ENCODE measurements around the gene CAND2. TPM values are rescaled to one million over a fixed set of nuclear protein-coding genes. Genes with fewer than 3 reads are reported as not detected.

The CAND2 gene
- total and polyA plus RNA-seq, 3 donors from 2014 or later: 38.0 to 128 (median 118) TPM

DNA sequence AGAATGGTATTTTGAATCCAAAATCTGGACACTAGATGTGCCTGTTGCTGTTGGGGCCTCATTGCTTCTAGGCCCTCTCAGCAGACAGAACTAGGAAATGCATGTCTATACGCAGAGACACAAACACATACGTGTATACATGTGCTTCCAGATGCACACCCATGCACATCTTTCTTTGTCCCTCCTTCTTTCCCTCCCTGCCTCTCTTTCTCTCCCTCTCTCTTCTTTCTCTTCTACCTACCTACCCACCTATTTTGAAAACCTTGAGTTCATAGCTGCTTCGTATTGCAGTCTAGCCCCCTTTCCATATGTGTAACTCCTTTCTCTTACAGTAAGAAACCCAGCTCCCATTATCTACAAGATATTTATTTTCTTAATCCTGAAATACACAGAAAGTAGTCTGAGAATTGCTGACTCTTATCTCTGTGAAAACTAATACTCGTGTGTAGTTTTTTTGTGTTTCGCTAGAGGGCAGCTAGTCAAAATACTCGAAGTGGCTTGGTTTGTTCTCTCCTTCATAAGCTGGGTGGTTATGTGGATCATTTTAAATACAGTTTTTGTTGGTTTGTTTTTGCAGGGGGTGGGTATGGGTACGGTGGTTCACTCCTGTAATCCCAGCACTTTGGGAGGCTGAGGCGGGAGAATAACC lies 26.4 kb downstream of the CAND2 start:
- Histone ChIP-seq H3K27me3 (no peaks in the 10 kb centered on the region), H3K4me1 (no peaks in the 10 kb centered on the region), H3K9me3 (no peaks in the 10 kb centered on the region), H3K27ac (no peak overlapping the region), H3K4me3 (no peak overlapping the region), H3K36me3 (ENCODE audit: low read depth, missing control alignments) (no peaks in the 10 kb centered on the region)
- 63 to 65% methylated on average over 8 of the region's 8 CpGs for WGBS, 2 donors
- intact Hi-C loops (cut with DNase I; ENCODE audit: low total_unique reads): no loop called here
- no peak for TF ChIP-seq POLR2A (IDR thresholded peaks at IDR 0.05)
- TF ChIP-seq CTCF (IDR thresholded peaks at IDR 0.05): no peak
- DNase-seq: no peak

DNA sequence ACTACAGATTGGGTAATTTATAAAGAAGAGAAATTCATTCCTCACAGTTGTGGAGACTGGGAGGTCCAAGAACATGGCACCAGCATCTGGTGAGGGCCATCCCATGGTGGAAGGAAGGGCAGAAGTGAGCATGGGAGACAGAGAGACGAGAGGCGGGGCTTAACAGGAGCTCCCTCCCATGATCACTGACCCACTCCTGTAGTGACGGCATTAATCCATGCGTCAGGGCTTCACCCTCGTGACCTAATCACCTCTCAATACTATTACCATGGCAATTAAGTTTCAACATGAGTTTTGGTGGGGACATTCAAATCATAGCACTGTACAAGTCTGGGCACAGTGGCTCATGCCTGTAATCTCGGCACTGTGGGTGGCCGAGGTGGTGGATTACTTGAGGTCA lies 27.8 kb downstream of the CAND2 start:
- H3K9me3 ChIP-seq: no peaks in the 10 kb centered on the region
- H3K4me3 ChIP-seq: no peak overlapping the region
- H3K36me3 ChIP-seq (ENCODE audit: low read depth, missing control alignments): no peaks in the 10 kb centered on the region
- H3K27me3 ChIP-seq: no peaks in the 10 kb centered on the region
- intact Hi-C loops (cut with DNase I; ENCODE audit: low total_unique reads): no loop called here
- TF ChIP-seq CTCF (IDR thresholded peaks at IDR 0.05): no peak
- TF ChIP-seq POLR2A (IDR thresholded peaks at IDR 0.05): no peak
- no peaks in the 10 kb centered on the region for H3K4me1 ChIP-seq
- 85 to 92% methylated on average over 7 of the region's 7 CpGs for WGBS, 2 donors
- H3K27ac ChIP-seq: no peak overlapping the region
- no peak for DNase-seq

DNA sequence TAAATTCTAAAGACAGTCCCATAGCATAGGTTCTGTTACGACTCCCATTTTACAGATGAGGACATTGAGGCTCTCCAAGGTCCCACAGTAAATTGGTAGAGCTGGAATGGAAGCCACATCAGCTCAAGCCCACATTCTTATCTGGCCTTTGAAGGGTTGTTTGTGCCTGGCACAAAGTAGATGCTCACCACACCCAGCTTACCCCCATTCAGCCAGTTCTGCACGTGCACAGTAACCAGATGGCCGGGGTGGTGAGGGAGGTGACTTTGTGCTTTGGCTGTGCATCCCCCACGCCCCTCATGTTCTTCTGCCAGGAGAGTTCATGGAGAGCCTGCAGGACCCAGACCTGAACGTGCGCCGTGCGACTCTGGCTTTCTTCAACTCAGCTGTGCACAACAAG lies 28.7 kb downstream of the CAND2 start:
- TF ChIP-seq CTCF (IDR thresholded peaks at IDR 0.05) (no peak), POLR2A (IDR thresholded peaks at IDR 0.05) (no peak)
- no peak for DNase-seq
- intact Hi-C loops (cut with DNase I; ENCODE audit: low total_unique reads): no loop called here
- no peaks in the 10 kb centered on the region for H3K9me3 ChIP-seq
- H3K36me3 ChIP-seq (ENCODE audit: low read depth, missing control alignments): no peaks in the 10 kb centered on the region
- 77 to 82% methylated on average over 8 of the region's 8 CpGs for WGBS, 2 donors
- H3K27me3 ChIP-seq: no peaks in the 10 kb centered on the region
- H3K27ac ChIP-seq: no peak overlapping the region
- H3K4me1 ChIP-seq: no peaks in the 10 kb centered on the region
- H3K4me3 ChIP-seq: no peak overlapping the region

GRCh38 chr3:12828751-12829150 lies 32.3 kb downstream of the CAND2 start:
- no peak for DNase-seq
- no peaks in the 10 kb centered on the region for H3K4me1 ChIP-seq
- no peaks in the 10 kb centered on the region for H3K9me3 ChIP-seq
- no peak overlapping the region for H3K27ac ChIP-seq
- no peaks in the 10 kb centered on the region for H3K27me3 ChIP-seq
- TF ChIP-seq POLR2A (IDR thresholded peaks at IDR 0.05): no peak
- TF ChIP-seq CTCF (IDR thresholded peaks at IDR 0.05): no peak
- H3K36me3 ChIP-seq (ENCODE audit: low read depth, missing control alignments): no peaks in the 10 kb centered on the region
- intact Hi-C loops (cut with DNase I; ENCODE audit: low total_unique reads): no loop called here
- WGBS, 2 donors: 93 to 94% methylated on average over 4 of the region's 4 CpGs
- H3K4me3 ChIP-seq: no peak overlapping the region

GRCh38 chr3:12829404-12829803 lies 32.9 kb downstream of the CAND2 start:
- no peaks in the 10 kb centered on the region for H3K9me3 ChIP-seq
- H3K27me3 ChIP-seq: no peaks in the 10 kb centered on the region
- H3K36me3 ChIP-seq (ENCODE audit: low read depth, missing control alignments): no peaks in the 10 kb centered on the region
- no peaks in the 10 kb centered on the region for H3K4me1 ChIP-seq
- TF ChIP-seq CTCF (IDR thresholded peaks at IDR 0.05): no peak
- TF ChIP-seq POLR2A (IDR thresholded peaks at IDR 0.05): no peak
- intact Hi-C loops (cut with DNase I; ENCODE audit: low total_unique reads): no loop called here
- no peak overlapping the region for H3K4me3 ChIP-seq
- no peak overlapping the region for H3K27ac ChIP-seq
- 88 to 89% methylated on average over 4 of the region's 4 CpGs for WGBS, 2 donors
- DNase-seq: no peak

All from testis (tissue), 3 donors.